Activated CD4-positive, alpha-beta memory T cell treated with anti-CD3 and anti-CD28 coated beads for 36 hours (primary cell): ENCODE data around the gene ZDHHC20. TPM values are rescaled to one million over a fixed set of nuclear protein-coding genes. Genes with fewer than 3 reads are reported as not detected.

ENCODE experiments used
- CTCF ChIA-PET: fragments of 350-600 bp; sonication (Branson Sonifier 250); formaldehyde crosslinking; loops from one replicate; lab custom pipeline; 2021; ENCODE audit warnings: antibody characterized with exemption, inconsistent platforms; lab: Charles Lee
- POLR2A ChIA-PET: fragments of 350-600 bp; sonication (Branson Sonifier 250); formaldehyde crosslinking; loops from one replicate; lab custom pipeline; 2021; ENCODE audit warnings: antibody characterized with exemption; lab: Charles Lee
- DNase-seq: peaks from one replicate; pipeline ENCODE4 v3.0.0-alpha.2; 2020
- H3K27ac Mint-ChIP-seq: one replicate; pipeline ENCODE4 v1.8.0; 2021; ENCODE audit warnings: mixed read lengths
- H3K27me3 Mint-ChIP-seq: one replicate; pipeline ENCODE4 v1.8.0; 2021; ENCODE audit warnings: mixed read lengths
- H3K36me3 Mint-ChIP-seq: one replicate; pipeline ENCODE4 v1.8.0; 2021; ENCODE audit warnings: mixed read lengths
- H3K4me1 Mint-ChIP-seq: one replicate; pipeline ENCODE4 v1.8.0; 2021; ENCODE audit warnings: low read depth, mixed read lengths
- H3K4me3 Mint-ChIP-seq: one replicate; pipeline ENCODE4 v1.8.0; 2021; ENCODE audit warnings: mild to moderate bottlenecking, mixed read lengths
- H3K9me3 Mint-ChIP-seq: one replicate; pipeline ENCODE4 v1.8.0; 2021; ENCODE audit warnings: mixed read lengths
- intact Hi-C: fragments of 100-400 bp; cut with micrococcal nuclease; formaldehyde crosslinking; loops from one replicate; pipeline ENCODE4 v1.15.1; 2023
- total RNA-seq, 2 experiments: library from RNA; stranded (reverse); gene quantifications; one replicate each; pipeline ENCODE4 v1.2.3, GENCODE V29; 2021

The ZDHHC20 gene
- total RNA-seq, 2 experiments from 2014 or later = 53.5 to 60.6 TPM

- Mint-ChIP-seq H3K27ac (no peak overlapping the region), H3K4me1 (peaks cover 5% of the 10 kb centered on the region), H3K36me3 (no peaks in the 10 kb centered on the region), H3K9me3 (no peaks in the 10 kb centered on the region), H3K27me3 (no peaks in the 10 kb centered on the region), H3K4me3 (no peak overlapping the region)
- no peak for DNase-seq
- intact Hi-C loops = no loop called here
- ChIA-PET CTCF (interaction anchor here (1.2 kb wide), 1 partner anchor 117 kb away, joined by 3 read pairs; no protein-coding TSS in a partner anchor), POLR2A (no interaction called here)
These were observed 98.6 kb downstream of the ZDHHC20 start for GRCh38 chr13:21360463-21360862.

- Mint-ChIP-seq H3K9me3 (no peaks in the 10 kb centered on the region), H3K27ac (no peak overlapping the region), H3K4me1 (peaks cover 3% of the 10 kb centered on the region), H3K27me3 (no peaks in the 10 kb centered on the region), H3K36me3 (no peaks in the 10 kb centered on the region), H3K4me3 (no peak overlapping the region)
- ChIA-PET POLR2A (no interaction called here), CTCF (interaction anchor here (1.2 kb wide), 1 partner anchor 118 kb away, joined by 3 read pairs; no protein-coding TSS in a partner anchor)
- no peak for DNase-seq
- intact Hi-C loops = no loop called here
These were observed 99.2 kb downstream of the ZDHHC20 start for GRCh38 chr13:21359855-21360254.

GRCh38 chr13:21355304-21355703 is 103.8 kb downstream of the ZDHHC20 start:
- H3K27ac Mint-ChIP-seq = no peak overlapping the region
- POLR2A ChIA-PET = no interaction called here
- CTCF ChIA-PET = no interaction called here
- DNase-seq = no peak
- H3K27me3 Mint-ChIP-seq = no peaks in the 10 kb centered on the region
- H3K4me3 Mint-ChIP-seq = no peak overlapping the region
- no peaks in the 10 kb centered on the region for H3K36me3 Mint-ChIP-seq
- intact Hi-C loops = no loop called here
- peaks cover 3% of the 10 kb centered on the region for H3K9me3 Mint-ChIP-seq
- H3K4me1 Mint-ChIP-seq = no peaks in the 10 kb centered on the region

GRCh38 chr13:21354721-21355120 is 104.4 kb downstream of the ZDHHC20 start:
- DNase-seq = no peak
- no peak overlapping the region for H3K27ac Mint-ChIP-seq
- H3K36me3 Mint-ChIP-seq = no peaks in the 10 kb centered on the region
- H3K4me1 Mint-ChIP-seq = no peaks in the 10 kb centered on the region
- no peak overlapping the region for H3K4me3 Mint-ChIP-seq
- intact Hi-C loops = no loop called here
- CTCF ChIA-PET = no interaction called here
- no peaks in the 10 kb centered on the region for H3K27me3 Mint-ChIP-seq
- POLR2A ChIA-PET = no interaction called here
- H3K9me3 Mint-ChIP-seq = peaks cover 3% of the 10 kb centered on the region

- H3K9me3 Mint-ChIP-seq = no peaks in the 10 kb centered on the region
- DNase-seq = peak; percentile 1
- H3K27me3 Mint-ChIP-seq = no peaks in the 10 kb centered on the region
- intact Hi-C loops = no loop called here
- peaks cover 14% of the 10 kb centered on the region for H3K4me1 Mint-ChIP-seq
- no peak overlapping the region for H3K27ac Mint-ChIP-seq
- no peaks in the 10 kb centered on the region for H3K36me3 Mint-ChIP-seq
- ChIA-PET POLR2A (no interaction called here), CTCF (interaction anchor here (0.6 kb wide), 1 partner anchor 127 kb away, joined by 3 read pairs; no protein-coding TSS in a partner anchor)
- no peak overlapping the region for H3K4me3 Mint-ChIP-seq
These were observed 110.5 kb downstream of the ZDHHC20 start for GRCh38 chr13:21348488-21349120.

GRCh38 chr13:21347753-21348318 is 111.3 kb downstream of the ZDHHC20 start:
- Mint-ChIP-seq H3K27me3 (no peaks in the 10 kb centered on the region), H3K36me3 (no peaks in the 10 kb centered on the region), H3K9me3 (no peaks in the 10 kb centered on the region), H3K4me1 (peaks cover 20% of the 10 kb centered on the region), H3K4me3 (no peak overlapping the region), H3K27ac (no peak overlapping the region)
- DNase-seq = no peak
- POLR2A ChIA-PET = no interaction called here
- intact Hi-C loops = no loop called here
- CTCF ChIA-PET = interaction anchor here (0.6 kb wide), 1 partner anchor 128 kb away, joined by 3 read pairs; no protein-coding TSS in a partner anchor

- Mint-ChIP-seq H3K36me3 (no peaks in the 10 kb centered on the region), H3K4me3 (peak overlapping the region; percentile 57), H3K27me3 (no peaks in the 10 kb centered on the region), H3K4me1 (peaks cover 21% of the 10 kb centered on the region), H3K9me3 (no peaks in the 10 kb centered on the region), H3K27ac (peak overlapping the region; percentile 74)
- peak; percentile 52 for DNase-seq
- POLR2A ChIA-PET = no interaction called here
- intact Hi-C loops = no loop called here
- CTCF ChIA-PET = interaction anchor here (0.8 to 0.9 kb wide), 2 partner anchors 48 to 133 kb away, joined by 3 to 4 read pairs; no protein-coding TSS in a partner anchor
These were observed 114.4 kb downstream of the ZDHHC20 start for GRCh38 chr13:21344662-21345176.

GRCh38 chr13:21343659-21344058 is 115.4 kb downstream of the ZDHHC20 start:
- Mint-ChIP-seq H3K4me1 (peaks cover 21% of the 10 kb centered on the region), H3K27ac (no peak overlapping the region), H3K4me3 (no peak overlapping the region), H3K27me3 (no peaks in the 10 kb centered on the region), H3K36me3 (no peaks in the 10 kb centered on the region), H3K9me3 (no peaks in the 10 kb centered on the region)
- ChIA-PET POLR2A (interaction anchor here (0.8 kb wide), 1 partner anchor 167 kb away, joined by 3 read pairs; the partner anchor contains the start of genes MRPL57 and SKA3), CTCF (interaction anchor here (0.8 to 1.7 kb wide), 5 partner anchors 46 to 138 kb away, joined by 3 to 9 read pairs (median 3); no protein-coding TSS in a partner anchor)
- intact Hi-C loops = no loop called here
- no peak for DNase-seq

GRCh38 chr13:21342699-21343442 is 116.2 kb downstream of the ZDHHC20 start:
- intact Hi-C loops = no loop called here
- Mint-ChIP-seq H3K27me3 (no peaks in the 10 kb centered on the region), H3K4me3 (no peak overlapping the region), H3K27ac (no peak overlapping the region), H3K9me3 (no peaks in the 10 kb centered on the region), H3K36me3 (no peaks in the 10 kb centered on the region), H3K4me1 (peaks cover 21% of the 10 kb centered on the region)
- ChIA-PET POLR2A (no interaction called here), CTCF (interaction anchor here (1.0 to 1.7 kb wide), 3 partner anchors 45 to 136 kb away, joined by 3 to 9 read pairs (median 3); no protein-coding TSS in a partner anchor)
- no peak for DNase-seq

- peak; percentile 5 for DNase-seq
- intact Hi-C loops = no loop called here
- no peak overlapping the region for H3K27ac Mint-ChIP-seq
- H3K4me1 Mint-ChIP-seq = peaks cover 21% of the 10 kb centered on the region
- H3K27me3 Mint-ChIP-seq = no peaks in the 10 kb centered on the region
- no peaks in the 10 kb centered on the region for H3K36me3 Mint-ChIP-seq
- H3K4me3 Mint-ChIP-seq = no peak overlapping the region
- POLR2A ChIA-PET = no interaction called here
- H3K9me3 Mint-ChIP-seq = no peaks in the 10 kb centered on the region
- CTCF ChIA-PET = interaction anchor here (1.7 kb wide), 1 partner anchor 44 kb away, joined by 9 read pairs; no protein-coding TSS in a partner anchor
These were observed 117.3 kb downstream of the ZDHHC20 start for GRCh38 chr13:21341637-21342422.

GRCh38 chr13:21338639-21339278 is 120.3 kb downstream of the ZDHHC20 start:
- intact Hi-C loops = no loop called here
- no peak overlapping the region for H3K27ac Mint-ChIP-seq
- ChIA-PET CTCF (no interaction called here), POLR2A (no interaction called here)
- H3K4me1 Mint-ChIP-seq = peaks cover 9% of the 10 kb centered on the region
- no peaks in the 10 kb centered on the region for H3K9me3 Mint-ChIP-seq
- H3K27me3 Mint-ChIP-seq = no peaks in the 10 kb centered on the region
- H3K36me3 Mint-ChIP-seq = no peaks in the 10 kb centered on the region
- H3K4me3 Mint-ChIP-seq = no peak overlapping the region
- no peak for DNase-seq
